GM12865 (cell line): Measurements from ENCODE around the gene CPXM2.

Experiments used
- DNase-seq: peaks from one replicate; pipeline ENCODE4 v3.0.0; 2010; ENCODE audit warnings: low read depth
- H3K4me3 ChIP-seq: 2 replicates; pipeline ENCODE4 v1.5.1; 2011; ENCODE audit warnings: mild to moderate bottlenecking, low read depth, low read length, control low read depth
- TF ChIP-seq, protein P1 (sequence below): IDR thresholded peaks from 2 replicates; pipeline ENCODE4 v1.5.1; 2011; ENCODE audit warnings: low read length, control low read depth, low read depth, inconsistent platforms; ENCODE audit not compliant: insufficient read depth; ENCODE audit errors: missing control alignments

CPXM2 gene

GRCh38 chr10:123808906-123809305 is 82.7 kb downstream of the CPXM2 start:
- TF ChIP-seq, protein P1, sequence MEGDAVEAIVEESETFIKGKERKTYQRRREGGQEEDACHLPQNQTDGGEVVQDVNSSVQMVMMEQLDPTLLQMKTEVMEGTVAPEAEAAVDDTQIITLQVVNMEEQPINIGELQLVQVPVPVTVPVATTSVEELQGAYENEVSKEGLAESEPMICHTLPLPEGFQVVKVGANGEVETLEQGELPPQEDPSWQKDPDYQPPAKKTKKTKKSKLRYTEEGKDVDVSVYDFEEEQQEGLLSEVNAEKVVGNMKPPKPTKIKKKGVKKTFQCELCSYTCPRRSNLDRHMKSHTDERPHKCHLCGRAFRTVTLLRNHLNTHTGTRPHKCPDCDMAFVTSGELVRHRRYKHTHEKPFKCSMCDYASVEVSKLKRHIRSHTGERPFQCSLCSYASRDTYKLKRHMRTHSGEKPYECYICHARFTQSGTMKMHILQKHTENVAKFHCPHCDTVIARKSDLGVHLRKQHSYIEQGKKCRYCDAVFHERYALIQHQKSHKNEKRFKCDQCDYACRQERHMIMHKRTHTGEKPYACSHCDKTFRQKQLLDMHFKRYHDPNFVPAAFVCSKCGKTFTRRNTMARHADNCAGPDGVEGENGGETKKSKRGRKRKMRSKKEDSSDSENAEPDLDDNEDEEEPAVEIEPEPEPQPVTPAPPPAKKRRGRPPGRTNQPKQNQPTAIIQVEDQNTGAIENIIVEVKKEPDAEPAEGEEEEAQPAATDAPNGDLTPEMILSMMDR = no peak
- no peak for DNase-seq
- H3K4me3 ChIP-seq = no peak overlapping the region

DNA sequence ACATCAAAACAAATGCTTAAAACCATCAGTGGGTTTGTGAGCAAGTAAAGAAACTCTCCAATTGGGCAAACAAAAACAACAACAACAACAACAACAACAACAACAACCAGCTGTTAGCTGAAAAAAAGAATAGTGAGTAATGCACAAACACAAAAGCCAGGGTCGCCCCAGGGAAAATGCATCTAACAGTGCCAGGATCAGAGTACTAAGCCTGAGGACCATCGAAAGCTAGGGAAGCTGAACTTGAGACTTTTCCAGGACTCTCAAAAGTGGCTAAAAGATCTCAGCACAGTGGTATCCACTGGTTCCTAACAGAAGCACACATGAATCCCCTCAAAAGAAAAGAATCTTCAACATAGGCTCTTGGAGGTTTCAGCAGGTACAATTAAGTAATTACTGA is 83.3 kb downstream of the CPXM2 start:
- no peak overlapping the region for H3K4me3 ChIP-seq
- TF ChIP-seq, protein P1 = no peak
- DNase-seq = no peak

GRCh38 chr10:123807444-123808035 is 84.1 kb downstream of the CPXM2 start:
- TF ChIP-seq, protein P1 = no peak
- H3K4me3 ChIP-seq = no peak overlapping the region
- DNase-seq = no peak

- no peak for DNase-seq
- TF ChIP-seq, protein P1 = no peak
- no peak overlapping the region for H3K4me3 ChIP-seq
These were observed 86.9 kb downstream of the CPXM2 start for GRCh38 chr10:123804716-123805115.

DNA sequence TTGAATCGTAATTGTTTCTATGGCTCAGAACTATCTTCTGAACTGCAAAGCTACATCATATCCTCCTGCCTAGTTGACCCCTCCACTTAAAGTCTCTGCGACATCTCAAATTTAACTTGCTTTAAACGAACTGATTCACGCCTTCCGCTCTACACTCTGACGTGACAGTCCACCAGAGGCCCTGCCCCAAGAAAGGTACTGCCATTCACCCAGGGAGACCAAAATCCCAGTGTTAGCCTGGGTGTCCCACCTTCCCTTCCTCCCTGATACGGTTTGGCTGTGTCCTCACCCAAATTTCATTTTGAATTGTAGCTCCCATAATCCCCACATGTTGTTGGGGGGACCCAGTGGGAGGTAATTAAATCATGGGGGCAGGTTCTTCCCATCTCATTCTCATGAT is 90.8 kb downstream of the CPXM2 start:
- H3K4me3 ChIP-seq = no peak overlapping the region
- TF ChIP-seq, protein P1 = no peak
- DNase-seq = no peak

DNA sequence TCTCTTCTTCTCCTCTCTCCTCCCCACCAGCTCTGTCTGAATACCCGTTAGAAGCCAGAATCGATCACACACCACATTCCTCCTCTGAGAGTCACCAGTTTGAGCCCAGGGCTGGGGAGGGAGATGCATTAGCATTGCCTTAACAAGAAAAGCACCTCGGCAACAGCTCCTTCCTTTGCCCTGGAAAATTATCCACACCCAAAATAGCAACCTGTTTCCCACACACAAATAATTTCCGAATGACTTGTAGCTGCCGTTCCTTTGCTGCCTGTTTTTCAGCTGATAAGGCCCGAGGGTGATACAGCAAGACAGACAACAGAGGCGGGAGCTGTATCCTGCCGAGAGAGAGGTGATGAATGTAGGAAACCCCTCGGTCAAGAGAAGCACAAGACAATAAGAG is 91.3 kb downstream of the CPXM2 start:
- TF ChIP-seq, protein P1 = no peak
- H3K4me3 ChIP-seq = no peak overlapping the region
- no peak for DNase-seq

GRCh38 chr10:123798856-123799255 is 92.8 kb downstream of the CPXM2 start:
- TF ChIP-seq, protein P1 = no peak
- no peak for DNase-seq
- H3K4me3 ChIP-seq = no peak overlapping the region
